Upper lobe of left lung (tissue), 4 donors: ENCODE measurements around the gene NAV2.

ENCODE experiments used
- EP300 ChIP-seq, 4 donors: sonication (generic); formaldehyde crosslinking; IDR thresholded peaks; one replicate each; pipeline ENCODE4 v1.5.1; 2017; ENCODE audit warnings: antibody characterized with exemption in 4 of 4, control low read depth in 2 of 4
- POLR2A ChIP-seq, 4 donors: fragments of 450-650 bp; IDR thresholded peaks; one replicate each; pipeline ENCODE4 v1.5.1; 2016 to 2017; ENCODE audit warnings: antibody characterized with exemption in 4 of 4, mild to moderate bottlenecking in 2 of 4
- POLR2AphosphoS5 ChIP-seq, 2 donors: sonication (generic); formaldehyde crosslinking; IDR thresholded peaks; one replicate each; pipeline ENCODE4 v1.5.1; 2017; ENCODE audit warnings: antibody characterized with exemption in 2 of 2
- TF ChIP-seq, protein P1 (sequence below), 6 experiments: fragments of 450-650 bp in 4 of 6; fragments of 200-600 bp in 2 of 6; sonication (generic) in 2 of 6; IDR thresholded peaks; one replicate each; pipeline ENCODE4 v1.5.1; 2016 to 2019; ENCODE audit warnings: antibody characterized with exemption in 6 of 6

GRCh38 chr11:19812710-19813109 is 100.1 kb downstream of the NAV2 start:
- no peak for TF ChIP-seq POLR2A (IDR thresholded peaks at IDR 0.05)
- TF ChIP-seq, protein P1, sequence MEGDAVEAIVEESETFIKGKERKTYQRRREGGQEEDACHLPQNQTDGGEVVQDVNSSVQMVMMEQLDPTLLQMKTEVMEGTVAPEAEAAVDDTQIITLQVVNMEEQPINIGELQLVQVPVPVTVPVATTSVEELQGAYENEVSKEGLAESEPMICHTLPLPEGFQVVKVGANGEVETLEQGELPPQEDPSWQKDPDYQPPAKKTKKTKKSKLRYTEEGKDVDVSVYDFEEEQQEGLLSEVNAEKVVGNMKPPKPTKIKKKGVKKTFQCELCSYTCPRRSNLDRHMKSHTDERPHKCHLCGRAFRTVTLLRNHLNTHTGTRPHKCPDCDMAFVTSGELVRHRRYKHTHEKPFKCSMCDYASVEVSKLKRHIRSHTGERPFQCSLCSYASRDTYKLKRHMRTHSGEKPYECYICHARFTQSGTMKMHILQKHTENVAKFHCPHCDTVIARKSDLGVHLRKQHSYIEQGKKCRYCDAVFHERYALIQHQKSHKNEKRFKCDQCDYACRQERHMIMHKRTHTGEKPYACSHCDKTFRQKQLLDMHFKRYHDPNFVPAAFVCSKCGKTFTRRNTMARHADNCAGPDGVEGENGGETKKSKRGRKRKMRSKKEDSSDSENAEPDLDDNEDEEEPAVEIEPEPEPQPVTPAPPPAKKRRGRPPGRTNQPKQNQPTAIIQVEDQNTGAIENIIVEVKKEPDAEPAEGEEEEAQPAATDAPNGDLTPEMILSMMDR (IDR thresholded peaks at IDR 0.05), result no peak
- no peak for TF ChIP-seq POLR2AphosphoS5 (IDR thresholded peaks at IDR 0.05)
- no peak for TF ChIP-seq EP300 (IDR thresholded peaks at IDR 0.05)
